ENCODE data around the gene ZNF311.

ZNF311 gene

DNA sequence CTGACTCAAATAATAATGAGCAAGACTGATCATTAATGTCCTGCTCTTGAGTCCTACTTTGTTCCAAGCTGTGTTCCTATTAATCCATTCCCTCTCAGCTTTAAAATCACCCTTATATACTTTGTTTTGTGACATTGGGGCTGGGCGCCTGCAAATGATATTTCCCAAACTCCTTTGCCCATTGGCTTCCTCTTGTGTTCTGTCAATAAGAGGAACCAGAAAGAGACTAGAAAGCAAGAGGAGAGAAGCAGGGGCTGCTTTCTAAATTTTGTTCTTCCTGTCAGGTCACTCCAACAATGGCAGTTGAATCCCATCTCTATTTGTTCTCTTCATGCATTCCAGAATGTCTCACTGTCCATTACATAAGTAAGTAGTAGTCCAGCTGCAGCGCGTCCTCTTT, 59.8 kb downstream of the ZNF311 start:
- TF ChIP-seq, protein P1, sequence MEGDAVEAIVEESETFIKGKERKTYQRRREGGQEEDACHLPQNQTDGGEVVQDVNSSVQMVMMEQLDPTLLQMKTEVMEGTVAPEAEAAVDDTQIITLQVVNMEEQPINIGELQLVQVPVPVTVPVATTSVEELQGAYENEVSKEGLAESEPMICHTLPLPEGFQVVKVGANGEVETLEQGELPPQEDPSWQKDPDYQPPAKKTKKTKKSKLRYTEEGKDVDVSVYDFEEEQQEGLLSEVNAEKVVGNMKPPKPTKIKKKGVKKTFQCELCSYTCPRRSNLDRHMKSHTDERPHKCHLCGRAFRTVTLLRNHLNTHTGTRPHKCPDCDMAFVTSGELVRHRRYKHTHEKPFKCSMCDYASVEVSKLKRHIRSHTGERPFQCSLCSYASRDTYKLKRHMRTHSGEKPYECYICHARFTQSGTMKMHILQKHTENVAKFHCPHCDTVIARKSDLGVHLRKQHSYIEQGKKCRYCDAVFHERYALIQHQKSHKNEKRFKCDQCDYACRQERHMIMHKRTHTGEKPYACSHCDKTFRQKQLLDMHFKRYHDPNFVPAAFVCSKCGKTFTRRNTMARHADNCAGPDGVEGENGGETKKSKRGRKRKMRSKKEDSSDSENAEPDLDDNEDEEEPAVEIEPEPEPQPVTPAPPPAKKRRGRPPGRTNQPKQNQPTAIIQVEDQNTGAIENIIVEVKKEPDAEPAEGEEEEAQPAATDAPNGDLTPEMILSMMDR (IDR thresholded peaks at IDR 0.05; ENCODE audit: control extremely low read depth, extremely low read depth, low read depth, missing control alignments), result no peak
- DNase-seq (ENCODE audit: extremely low spot score), result no peak
- ChIA-PET CTCF (interaction anchor here (1.1 to 1.5 kb wide), 3 partner anchors 35 to 108 kb away, joined by 3 to 4 read pairs (median 3); no protein-coding TSS in a partner anchor), POLR2A (no interaction called here)

All from GM10248 (cell line).